NCI-H187 treated with DMSO at 0.1 percent for 48 hours (cell line): Measurements from ENCODE around the gene PCDHB3.
"Not testable (repeated sequence)": the region's sequence is repeated elsewhere in the genome, so short reads cannot be mapped to it uniquely, and the experiment has no call there.

ENCODE experiments used
- DNase-seq: peaks from one replicate; lab custom pipeline; 2025; lab: John Stamatoyannopoulos, UW

The PCDHB3 gene

DNA sequence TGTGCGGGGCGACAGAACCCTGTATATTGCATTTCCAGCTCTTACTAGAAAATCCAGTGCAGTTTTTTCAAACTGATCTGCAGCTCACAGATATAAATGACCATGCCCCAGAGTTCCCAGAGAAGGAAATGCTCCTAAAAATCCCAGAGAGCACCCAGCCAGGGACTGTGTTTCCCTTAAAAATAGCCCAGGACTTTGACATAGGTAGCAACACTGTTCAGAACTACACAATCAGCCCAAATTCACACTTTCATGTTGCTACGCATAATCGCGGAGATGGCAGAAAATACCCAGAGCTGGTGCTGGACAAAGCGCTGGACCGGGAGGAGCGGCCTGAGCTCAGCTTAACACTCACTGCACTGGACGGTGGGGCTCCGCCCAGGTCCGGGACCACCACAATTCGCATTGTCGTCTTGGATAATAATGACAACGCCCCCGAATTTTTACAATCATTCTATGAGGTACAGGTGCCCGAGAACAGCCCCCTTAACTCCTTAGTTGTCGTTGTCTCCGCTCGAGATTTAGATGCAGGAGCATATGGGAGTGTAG lies 35.5 kb downstream of the PCDHB3 start:
- DNase-seq, result no peak

DNA sequence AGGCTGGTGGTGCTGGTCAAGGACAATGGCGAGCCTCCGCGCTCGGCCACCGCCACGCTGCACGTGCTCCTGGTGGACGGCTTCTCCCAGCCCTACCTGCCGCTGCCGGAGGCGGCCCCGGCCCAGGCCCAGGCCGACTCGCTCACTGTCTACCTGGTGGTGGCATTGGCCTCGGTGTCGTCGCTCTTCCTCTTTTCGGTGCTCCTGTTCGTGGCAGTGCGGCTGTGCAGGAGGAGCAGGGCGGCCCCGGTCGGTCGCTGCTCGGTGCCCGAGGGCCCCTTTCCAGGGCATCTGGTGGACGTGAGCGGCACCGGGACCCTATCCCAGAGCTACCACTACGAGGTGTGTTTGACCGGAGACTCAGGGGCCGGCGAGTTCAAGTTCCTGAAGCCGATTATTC lies 37.1 kb downstream of the PCDHB3 start:
- DNase-seq, result not testable (repeated sequence)

- DNase-seq, result no peak
Observed at GRCh38 chr5:141149812-141150211, 49.5 kb downstream of the PCDHB3 start, which contains the start of gene PCDHB6. TSS of gene PCDHB6 (plus strand) at chr5:141150057. CDS start at chr5:141150258, 201 bp downstream.

GRCh38 chr5:141150224-141150992 lies 50.1 kb downstream of the PCDHB3 start:
- no peak for DNase-seq

GRCh38 chr5:141150993-141151325 lies 50.7 kb downstream of the PCDHB3 start:
- no peak for DNase-seq

DNA sequence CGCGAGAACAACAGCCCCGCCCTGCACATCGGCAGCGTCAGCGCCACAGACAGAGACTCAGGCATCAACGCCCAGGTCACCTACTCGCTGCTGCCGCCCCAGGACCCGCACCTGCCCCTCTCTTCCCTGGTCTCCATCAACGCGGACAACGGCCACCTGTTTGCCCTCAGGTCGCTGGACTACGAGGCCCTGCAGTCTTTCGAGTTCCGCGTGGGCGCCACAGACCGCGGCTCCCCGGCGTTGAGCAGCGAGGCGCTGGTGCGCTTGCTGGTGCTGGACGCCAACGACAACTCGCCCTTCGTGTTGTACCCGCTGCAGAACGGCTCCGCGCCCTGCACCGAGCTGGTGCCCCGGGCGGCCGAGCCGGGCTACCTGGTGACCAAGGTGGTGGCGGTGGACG lies 51.4 kb downstream of the PCDHB3 start:
- not testable (repeated sequence) for DNase-seq

GRCh38 chr5:141152096-141152495 lies 51.8 kb downstream of the PCDHB3 start:
- DNase-seq, result not testable (repeated sequence)
